CD4-positive, alpha-beta T cell (primary cell): ENCODE measurements around the gene FNDC3B. TPM values are rescaled to one million over a fixed set of nuclear protein-coding genes. Genes with fewer than 3 reads are reported as not detected.

Experiments used
- ATAC-seq: fragments of 200-7000 bp; cut with Tn5 transposase; one replicate; pipeline ENCODE4 v1.10.0; 2022; ENCODE audit warnings: mild to moderate bottlenecking; ENCODE audit not compliant: poor library complexity
- CTCF ChIA-PET: fragments of 350-600 bp; sonication (Branson Sonifier 250); formaldehyde crosslinking; loops from one replicate; lab custom pipeline; 2021; ENCODE audit warnings: antibody characterized with exemption, inconsistent platforms; lab: Charles Lee
- POLR2A ChIA-PET: fragments of 350-600 bp; sonication (Branson Sonifier 250); formaldehyde crosslinking; loops from one replicate; lab custom pipeline; 2021; ENCODE audit warnings: antibody characterized with exemption, inconsistent platforms; lab: Charles Lee
- DNase-seq, 14 experiments: peaks; one replicate each; pipeline ENCODE4 v3.0.0-alpha.2; 2013 to 2020; ENCODE audit warnings: mixed read lengths in 2 of 14
- H3K27ac ChIP-seq, 2 donors: one replicate each; pipeline versions ENCODE4 v1.5.1 to v1.7.0; 2013; ENCODE audit warnings: low read length in 2 of 2, low read depth in 1 of 2, mild to moderate bottlenecking in 1 of 2
- H3K27me3 ChIP-seq, 2 experiments: 1 replicate in 1 of 2; 2 replicates in 1 of 2; pipeline versions ENCODE4 v1.6.1 to v1.7.0; 2013; ENCODE audit warnings: low read length in 2 of 2, control low read depth in 1 of 2, mild to moderate bottlenecking in 1 of 2, moderate library complexity in 1 of 2; ENCODE audit not compliant: insufficient read depth in 2 of 2, control insufficient read depth in 1 of 2
- H3K36me3 ChIP-seq: one replicate; pipeline ENCODE4 v1.6.1; 2013; ENCODE audit warnings: low read length, control low read depth; ENCODE audit not compliant: insufficient read depth
- H3K4me1 ChIP-seq: one replicate; pipeline ENCODE4 v1.6.1; 2013; ENCODE audit warnings: low read length, control low read depth; ENCODE audit not compliant: insufficient read depth
- H3K4me3 ChIP-seq: one replicate; pipeline ENCODE4 v1.5.1; 2013; ENCODE audit warnings: mild to moderate bottlenecking, low read length, moderate library complexity
- H3K9me3 ChIP-seq, 2 experiments: 1 replicate in 1 of 2; 2 replicates in 1 of 2; pipeline versions ENCODE4 v1.6.1 to v1.7.0; 2013; ENCODE audit warnings: low read length in 2 of 2, mild to moderate bottlenecking in 2 of 2, control low read depth in 1 of 2, moderate library complexity in 1 of 2; ENCODE audit not compliant: control insufficient read depth in 1 of 2, insufficient read depth in 1 of 2
- H3K27ac Mint-ChIP-seq: one replicate; pipeline ENCODE4 v1.8.0; 2020; ENCODE audit warnings: mixed read lengths
- H3K27me3 Mint-ChIP-seq: one replicate; pipeline ENCODE4 v1.8.0; 2021; ENCODE audit warnings: mixed read lengths
- H3K36me3 Mint-ChIP-seq: one replicate; pipeline ENCODE4 v1.8.0; 2021; ENCODE audit warnings: low read depth, mixed read lengths
- H3K4me1 Mint-ChIP-seq: one replicate; pipeline ENCODE4 v1.8.0; 2021; ENCODE audit warnings: low read depth, mixed read lengths
- H3K4me3 Mint-ChIP-seq: one replicate; pipeline ENCODE4 v1.8.0; 2020; ENCODE audit warnings: mild to moderate bottlenecking, mixed read lengths
- H3K9me3 Mint-ChIP-seq: one replicate; pipeline ENCODE4 v1.8.0; 2020; ENCODE audit warnings: mixed read lengths
- CTCF ChIP-seq: fragments of 200-600 bp; IDR thresholded peaks from one replicate; pipeline ENCODE4 v1.8.0; 2022; ENCODE audit warnings: antibody characterized with exemption, mild to moderate bottlenecking
- intact Hi-C, 2 experiments: fragments of 100-400 bp; cut with DNase I in 1 of 2; cut with micrococcal nuclease in 1 of 2; formaldehyde crosslinking; loops; one replicate each; pipeline versions ENCODE4 v1.15.1 to v1.9.0; 2023 to 2025; cut with DNase I, micrococcal nuclease
- total RNA-seq, 174 experiments: library from RNA in 2 of 174; stranded (reverse) in 2 of 174; gene quantifications; one replicate each; pipeline ENCODE4 v1.2.3 and lab custom pipeline; 2021 to 2026

FNDC3B gene
- total RNA-seq, 2 experiments from 2014 or later, result 26.1 to 28.7 TPM

GRCh38 chr3:172438186-172438585 is 398.8 kb downstream of the FNDC3B start:
- H3K27ac Mint-ChIP-seq, result no peak overlapping the region
- POLR2A ChIA-PET, result no interaction called here
- intact Hi-C loops, result no loop called here
- no peaks in the 10 kb centered on the region for H3K36me3 Mint-ChIP-seq
- no peak overlapping the region for H3K4me3 ChIP-seq
- DNase-seq, result no peak
- H3K36me3 ChIP-seq, result no peaks in the 10 kb centered on the region
- H3K9me3 ChIP-seq, result peaks cover under 1 to 6% of the 10 kb centered on the region in 2 experiments
- no peak for ATAC-seq
- H3K27ac ChIP-seq, result no peak overlapping the region
- CTCF ChIA-PET, result no interaction called here
- H3K4me3 Mint-ChIP-seq, result no peak overlapping the region
- H3K4me1 ChIP-seq, result no peaks in the 10 kb centered on the region
- H3K9me3 Mint-ChIP-seq, result peaks cover 6% of the 10 kb centered on the region
- peaks cover 0 to 4% of the 10 kb centered on the region in 2 experiments for H3K27me3 ChIP-seq
- no peaks in the 10 kb centered on the region for H3K4me1 Mint-ChIP-seq
- peaks cover 54% of the 10 kb centered on the region for H3K27me3 Mint-ChIP-seq
- no peak for TF ChIP-seq CTCF

- intact Hi-C loops, result no loop called here
- Histone ChIP-seq H3K4me1 (no peaks in the 10 kb centered on the region), H3K4me3 (no peak overlapping the region), H3K36me3 (no peaks in the 10 kb centered on the region), H3K9me3 (no peaks in the 10 kb centered on the region), H3K27me3 (peaks cover 12 to 17% of the 10 kb centered on the region in 2 experiments), H3K27ac (no peak overlapping the region)
- Mint-ChIP-seq H3K27me3 (peaks cover 74% of the 10 kb centered on the region), H3K4me3 (no peak overlapping the region), H3K36me3 (no peaks in the 10 kb centered on the region), H3K4me1 (peaks cover under 1% of the 10 kb centered on the region), H3K27ac (no peak overlapping the region), H3K9me3 (no peaks in the 10 kb centered on the region)
- DNase-seq (no peak), ATAC-seq (no peak)
- CTCF ChIA-PET, result no interaction called here
- no peak for TF ChIP-seq CTCF
- POLR2A ChIA-PET, result no interaction called here
These were observed 402.2 kb downstream of the FNDC3B start for GRCh38 chr3:172441581-172441980.

GRCh38 chr3:172442606-172443005 is 403.2 kb downstream of the FNDC3B start:
- Mint-ChIP-seq H3K4me1 (peaks cover 11% of the 10 kb centered on the region), H3K9me3 (no peaks in the 10 kb centered on the region), H3K27me3 (peaks cover 80% of the 10 kb centered on the region), H3K4me3 (no peak overlapping the region), H3K27ac (no peak overlapping the region), H3K36me3 (no peaks in the 10 kb centered on the region)
- peaks cover 22 to 27% of the 10 kb centered on the region in 2 experiments for H3K27me3 ChIP-seq
- no peak for TF ChIP-seq CTCF
- peaks cover 4% of the 10 kb centered on the region for H3K4me1 ChIP-seq
- ATAC-seq (no peak), DNase-seq (no peak)
- no peak overlapping the region for H3K4me3 ChIP-seq
- no peaks in the 10 kb centered on the region for H3K36me3 ChIP-seq
- POLR2A ChIA-PET, result no interaction called here
- no peak overlapping the region for H3K27ac ChIP-seq
- intact Hi-C loops, result no loop called here
- CTCF ChIA-PET, result no interaction called here
- H3K9me3 ChIP-seq, result no peaks in the 10 kb centered on the region
